GM08714 (cell line): ENCODE measurements around the gene ZNF429.

Experiments
- H3K4me3 ChIP-seq: fragments of 200-500 bp; sonication (Bioruptor generic); 2 replicates; pipeline ENCODE4 v1.5.1; 2014; ENCODE audit warnings: mild to moderate bottlenecking, low read length, inconsistent platforms
- ZNF274 ChIP-seq: IDR thresholded peaks from 2 replicates; pipeline ENCODE4 v1.6.1; 2012; ENCODE audit warnings: mild to moderate bottlenecking, low read depth, low read length

Gene ZNF429

GRCh38 chr19:21569494-21569865 is 64.1 kb downstream of the ZNF429 start:
- no peak overlapping the region for H3K4me3 ChIP-seq
- no peak for TF ChIP-seq ZNF274

GRCh38 chr19:21571316-21571715 is 65.9 kb downstream of the ZNF429 start:
- H3K4me3 ChIP-seq: no peak overlapping the region
- no peak for TF ChIP-seq ZNF274

- H3K4me3 ChIP-seq: no peak overlapping the region
- no peak for TF ChIP-seq ZNF274
Measured at GRCh38 chr19:21574607-21575006, 69.2 kb downstream of the ZNF429 start.

- TF ChIP-seq ZNF274: no peak
- no peak overlapping the region for H3K4me3 ChIP-seq
Measured at GRCh38 chr19:21576481-21576880, 71.1 kb downstream of the ZNF429 start.

- H3K4me3 ChIP-seq: no peak overlapping the region
- no peak for TF ChIP-seq ZNF274
Measured at GRCh38 chr19:21580101-21580500, 74.7 kb downstream of the ZNF429 start.

- no peak overlapping the region for H3K4me3 ChIP-seq
- TF ChIP-seq ZNF274: no peak
Measured at GRCh38 chr19:21580818-21581217, 75.4 kb downstream of the ZNF429 start.

- H3K4me3 ChIP-seq: no peak overlapping the region
- no peak for TF ChIP-seq ZNF274
Measured at GRCh38 chr19:21581646-21582240, 76.3 kb downstream of the ZNF429 start.

- no peak overlapping the region for H3K4me3 ChIP-seq
- TF ChIP-seq ZNF274: no peak
Measured at GRCh38 chr19:21584537-21584936, 79.1 kb downstream of the ZNF429 start.

- H3K4me3 ChIP-seq: no peak overlapping the region
- TF ChIP-seq ZNF274: no peak
Measured at GRCh38 chr19:21585281-21585890, 80.0 kb downstream of the ZNF429 start.

- H3K4me3 ChIP-seq: no peak overlapping the region
- no peak for TF ChIP-seq ZNF274
Measured at GRCh38 chr19:21586311-21587116, 81.1 kb downstream of the ZNF429 start.

- H3K4me3 ChIP-seq: no peak overlapping the region
- TF ChIP-seq ZNF274: no peak
Measured at GRCh38 chr19:21587117-21587461, 81.7 kb downstream of the ZNF429 start.

GRCh38 chr19:21587549-21587948 is 82.1 kb downstream of the ZNF429 start:
- no peak for TF ChIP-seq ZNF274
- H3K4me3 ChIP-seq: no peak overlapping the region

GRCh38 chr19:21588065-21588601 is 82.7 kb downstream of the ZNF429 start:
- no peak overlapping the region for H3K4me3 ChIP-seq
- TF ChIP-seq ZNF274: no peak

GRCh38 chr19:21590867-21591266 is 85.5 kb downstream of the ZNF429 start:
- H3K4me3 ChIP-seq: no peak overlapping the region
- no peak for TF ChIP-seq ZNF274

GRCh38 chr19:21593008-21593481 is 87.6 kb downstream of the ZNF429 start:
- no peak for TF ChIP-seq ZNF274
- no peak overlapping the region for H3K4me3 ChIP-seq
